K562 (cell line): ENCODE measurements around the gene TSEN34. TPM values are rescaled to one million over a fixed set of nuclear protein-coding genes. Genes with fewer than 3 reads are reported as not detected.
A peak's percentile ranks its signal among the peaks of the same experiment; 100 is the strongest.

Experiments used
- BCOR ChIP-seq: fragments of 450-650 bp; IDR thresholded peaks from 2 replicates; pipeline ENCODE4 v1.6.1; 2016
- BRCA1 ChIP-seq, 2 experiments: fragments of 450-650 bp in 1 of 2; sonication (generic) in 1 of 2; formaldehyde crosslinking in 1 of 2; IDR thresholded peaks; 2 replicates each; pipeline versions ENCODE4 v1.5.0 to v1.6.1; 2017 to 2020; ENCODE audit warnings: mild to moderate bottlenecking in 1 of 2, missing genetic modification reagents in 1 of 2
- BRF1 ChIP-seq: IDR thresholded peaks from 3 replicates; pipeline ENCODE4 v1.6.1; 2011; ENCODE audit warnings: borderline replicate concordance, mild to moderate bottlenecking; ENCODE audit not compliant: insufficient read length; ENCODE audit errors: extremely low read depth
- CCAR2 ChIP-seq: fragments of 200-400 bp; formaldehyde crosslinking; IDR thresholded peaks from 2 replicates; pipeline ENCODE4 v1.6.1; 2017; ENCODE audit warnings: mild to moderate bottlenecking, low read depth, low read length
- CHCHD3 ChIP-seq: fragments of 250-450 bp; sonication (Bioruptor Pico); IDR thresholded peaks from 2 replicates; pipeline ENCODE4 v2.1.2; 2022; ENCODE audit warnings: mild to moderate bottlenecking
- DEAF1 ChIP-seq: fragments of 450-650 bp; formaldehyde crosslinking; IDR thresholded peaks from 2 replicates; pipeline ENCODE4 v1.4.0; 2020; ENCODE audit warnings: mild to moderate bottlenecking, moderate library complexity
- ETV1 ChIP-seq: fragments of 450-650 bp; conservative IDR thresholded peaks from 2 replicates; pipeline ENCODE4 v1.6.1; 2016; ENCODE audit warnings: missing genetic modification characterization, control low read depth, low read depth, missing compliant biosample characterization
- FIP1L1 ChIP-seq: fragments of 200-400 bp; formaldehyde crosslinking; IDR thresholded peaks from 2 replicates; pipeline ENCODE4 v1.6.1; 2018; ENCODE audit warnings: mild to moderate bottlenecking, low read depth, low read length; ENCODE audit not compliant: poor library complexity, severe bottlenecking
- HDAC1 ChIP-seq, 2 experiments: fragments of 450-650 bp; IDR thresholded peaks; 2 replicates each; pipeline ENCODE4 v1.6.1; 2016 to 2017; ENCODE audit warnings: inconsistent platforms in 1 of 2, mild to moderate bottlenecking in 1 of 2, moderate library complexity in 1 of 2
- HIVEP1 ChIP-seq: fragments of 250-450 bp; sonication (Bioruptor Pico); IDR thresholded peaks from 2 replicates; pipeline ENCODE4 v1.4.0; 2020; ENCODE audit warnings: mild to moderate bottlenecking
- JUND ChIP-seq, 2 experiments: IDR thresholded peaks; 2 replicates in 1 of 2; 3 replicates in 1 of 2; pipeline ENCODE4 v1.6.1; 2011; ENCODE audit warnings: borderline replicate concordance in 2 of 2, low read depth in 2 of 2, low read length in 2 of 2, improper control_type of control experiment in 1 of 2, missing biosample characterization in 1 of 2, missing genetic modification characterization in 1 of 2, missing genetic modification reagents in 1 of 2
- POLR2A ChIP-seq: fragments of 450-650 bp; conservative IDR thresholded peaks from 2 replicates; pipeline ENCODE4 v1.6.1; 2016
- PTRF ChIP-seq: fragments of 450-650 bp; IDR thresholded peaks from 2 replicates; pipeline ENCODE4 v1.6.1; 2016; ENCODE audit warnings: mild to moderate bottlenecking, missing genetic modification characterization, missing compliant biosample characterization
- PURB ChIP-seq: sonication (generic); formaldehyde crosslinking; IDR thresholded peaks from 2 replicates; pipeline ENCODE4 v1.9.0; 2021; ENCODE audit warnings: low read depth, mild to moderate bottlenecking, missing genetic modification reagents
- RAD51 ChIP-seq: fragments of 450-650 bp; IDR thresholded peaks from 2 replicates; pipeline ENCODE4 v1.7.1; 2016; ENCODE audit warnings: low read depth, mild to moderate bottlenecking, borderline replicate concordance
- RBM39 ChIP-seq: fragments of 200-400 bp; formaldehyde crosslinking; optimal IDR thresholded peaks from 2 replicates; pipeline ENCODE3; 2018; ENCODE audit warnings: low read depth, low read length
- SMC3 ChIP-seq: conservative IDR thresholded peaks from 2 replicates; pipeline ENCODE4 v1.6.1; 2011; ENCODE audit warnings: low read depth, low read length, improper control_type of control experiment; ENCODE audit not compliant: insufficient read depth
- SP2 ChIP-seq: IDR thresholded peaks from 2 replicates; pipeline ENCODE4 v1.6.1; 2011; ENCODE audit warnings: mild to moderate bottlenecking, low read depth, low read length, moderate library complexity; ENCODE audit not compliant: poor library complexity, severe bottlenecking; ENCODE audit errors: extremely low read depth
- TARDBP ChIP-seq: fragments of 450-650 bp; IDR thresholded peaks from 2 replicates; pipeline ENCODE4 v1.6.1; 2016
- TBL1XR1 ChIP-seq, 2 experiments: IDR thresholded peaks; 2 replicates each; pipeline ENCODE4 v1.6.1; 2012; ENCODE audit warnings: improper control_type of control experiment in 2 of 2, low read length in 2 of 2, mild to moderate bottlenecking in 1 of 2
- YBX1 ChIP-seq: fragments of 450-650 bp; IDR thresholded peaks from 2 replicates; pipeline ENCODE4 v1.7.1; 2016; ENCODE audit warnings: mild to moderate bottlenecking
- ZBTB7A ChIP-seq: IDR thresholded peaks from 2 replicates; pipeline ENCODE4 v1.6.1; 2011; ENCODE audit warnings: low read depth, mild to moderate bottlenecking, low read length, moderate library complexity, borderline replicate concordance; ENCODE audit not compliant: control insufficient read depth
- ZC3H4 ChIP-seq: sonication (generic); formaldehyde crosslinking; IDR thresholded peaks from 2 replicates; pipeline ENCODE4 v1.9.0; 2021; ENCODE audit warnings: missing genetic modification reagents, borderline replicate concordance
- ZNF740 ChIP-seq, 3 experiments: fragments of 200-800 bp in 1 of 3; sonication (Bioruptor generic) in 1 of 3; sonication (generic) in 1 of 3; formaldehyde crosslinking in 1 of 3; IDR thresholded peaks; 2 replicates each; pipeline versions ENCODE4 v1.6.1 to v1.8.0; 2016 to 2022; ENCODE audit warnings: mild to moderate bottlenecking in 2 of 3, missing compliant biosample characterization in 2 of 3, missing genetic modification characterization in 2 of 3, missing genetic modification reagents in 1 of 3
- polyA plus RNA-seq, 8 experiments: library from polyadenylated mRNA; depleted of rRNA in 4 of 8; stranded (reverse) in 5 of 8; unstranded in 3 of 8; fragments of >200 nt; fragmentation: Nextera tagmentation in 2 of 8; fragmentation: Illumina TruSeq in 1 of 8; extraction: Ambion mirVana in 2 of 8; extraction: Trizol in 1 of 8; gene quantifications; 2 replicates each; pipeline versions ENCODE4 v1.2.1 to v1.2.3, GENCODE V29; 2011 to 2014; ENCODE audit warnings: inconsistent platforms in 1 of 8, missing spikeins in 1 of 8
- total RNA-seq, 7 experiments: library from RNA; depleted of rRNA in 6 of 7; stranded (reverse); fragments of >200 nt in 6 of 7; fragmentation: Illumina TruSeq in 2 of 7; extraction: Trizol in 2 of 7; gene quantifications; 2 replicates each; pipeline versions ENCODE4 v1.2.1 to v1.2.3, GENCODE V29; 2011 to 2021; ENCODE audit warnings: low replicate concordance in 1 of 7
- TF ChIP-seq, protein P1 (sequence below): fragments of 450-650 bp; IDR thresholded peaks from 2 replicates; pipeline ENCODE4 v1.7.0; 2016; ENCODE audit warnings: borderline replicate concordance

TSEN34 gene
- total and polyA plus RNA-seq, 9 of the 15 experiments (the other 6 are each of a cell fraction or from before 2014, with no cell fraction given), result 3.1 to 57.6 (median 29.5) TPM

GRCh38 chr19:54189145-54189734 is 1.9 kb upstream of the TSEN34 start, which contains the start of gene MBOAT7 (continued):
- TF ChIP-seq PURB (CRISPR knock-in tag), result no peak
- no peak for TF ChIP-seq JUND (IDR thresholded peaks at IDR 0.05; ENCODE audit: borderline replicate concordance, low read depth, low read length)
- no peak for TF ChIP-seq JUND (tag; IDR thresholded peaks at IDR 0.05; ENCODE audit: borderline replicate concordance, low read depth, low read length)
- TF ChIP-seq ZBTB7A, result peak; percentile 79; the same call in 1 of the 2 replicates
- TF ChIP-seq RBM39, result no peak
- TF ChIP-seq RAD51, result no peak
- TF ChIP-seq ZC3H4 (CRISPR knock-in tag), result no peak
- no peak for TF ChIP-seq CHCHD3 (CRISPR knock-in tag)
- TF ChIP-seq POLR2A, result peak; percentile 80
- TF ChIP-seq BRF1, result no peak
- no peak for TF ChIP-seq DEAF1 (CRISPR knock-in tag)
- no peak for TF ChIP-seq ETV1
- TF ChIP-seq SP2, result no peak
- TF ChIP-seq SMC3, result no peak
- TF ChIP-seq HIVEP1 (CRISPR knock-in tag), result no peak
- TF ChIP-seq CCAR2, result no peak
- TF ChIP-seq YBX1, result no peak
- no peak for TF ChIP-seq BRCA1 (IDR thresholded peaks at IDR 0.05)
- TF ChIP-seq BRCA1 (CRISPR knock-in tag; IDR thresholded peaks at IDR 0.05), result no peak
- TF ChIP-seq PTRF, result no peak
- TF ChIP-seq, protein P1, sequence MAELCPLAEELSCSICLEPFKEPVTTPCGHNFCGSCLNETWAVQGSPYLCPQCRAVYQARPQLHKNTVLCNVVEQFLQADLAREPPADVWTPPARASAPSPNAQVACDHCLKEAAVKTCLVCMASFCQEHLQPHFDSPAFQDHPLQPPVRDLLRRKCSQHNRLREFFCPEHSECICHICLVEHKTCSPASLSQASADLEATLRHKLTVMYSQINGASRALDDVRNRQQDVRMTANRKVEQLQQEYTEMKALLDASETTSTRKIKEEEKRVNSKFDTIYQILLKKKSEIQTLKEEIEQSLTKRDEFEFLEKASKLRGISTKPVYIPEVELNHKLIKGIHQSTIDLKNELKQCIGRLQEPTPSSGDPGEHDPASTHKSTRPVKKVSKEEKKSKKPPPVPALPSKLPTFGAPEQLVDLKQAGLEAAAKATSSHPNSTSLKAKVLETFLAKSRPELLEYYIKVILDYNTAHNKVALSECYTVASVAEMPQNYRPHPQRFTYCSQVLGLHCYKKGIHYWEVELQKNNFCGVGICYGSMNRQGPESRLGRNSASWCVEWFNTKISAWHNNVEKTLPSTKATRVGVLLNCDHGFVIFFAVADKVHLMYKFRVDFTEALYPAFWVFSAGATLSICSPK, result no peak
- no peak for TF ChIP-seq BCOR
- peak; percentile 83 for TF ChIP-seq TARDBP
- peak; percentile 85; the same call in 1 of the 2 replicates for TF ChIP-seq ZNF740 (CRISPR knock-in tag; IDR thresholded peaks at IDR 0.05)
- TF ChIP-seq ZNF740 (tag; IDR thresholded peaks at IDR 0.05), result no peak
- no peak; a peak in 1 of 4 replicates for TF ChIP-seq TBL1XR1 (IDR thresholded peaks at IDR 0.05; ENCODE audit: low read length in 2 of 2)
- TF ChIP-seq FIP1L1, result peak; percentile 17
- peak in 1 of 2 experiments; percentile 32; a peak in 1 of 4 replicates for TF ChIP-seq HDAC1 (IDR thresholded peaks at IDR 0.05)
